Vagina (tissue), 2 donors: Measurements from ENCODE around the gene PDK4. TPM values are rescaled to one million over a fixed set of nuclear protein-coding genes. Genes with fewer than 3 reads are reported as not detected.

Experiments used
- DNase-seq, 2 donors: peaks; one replicate each; pipeline ENCODE4 v3.0.0-alpha.2; 2017; ENCODE audit errors: extremely low spot score in 2 of 2
- H3K27ac ChIP-seq: fragments of 200-600 bp; sonication (generic); one replicate; pipeline ENCODE4 v1.5.1; 2019
- H3K27me3 ChIP-seq: fragments of 200-600 bp; sonication (generic); one replicate; pipeline ENCODE4 v1.5.1; 2019
- H3K36me3 ChIP-seq, 2 donors: fragments of 200-600 bp; sonication (generic); one replicate each; pipeline ENCODE4 v1.5.1; 2017 to 2019
- H3K4me1 ChIP-seq: fragments of 200-600 bp; sonication (generic); one replicate; pipeline ENCODE4 v1.5.1; 2019
- H3K4me3 ChIP-seq, 2 donors: fragments of 200-600 bp; sonication (generic); 1 replicate in 1 of 2; 2 replicates in 1 of 2; pipeline ENCODE4 v1.5.1; 2016 to 2019
- H3K9me3 ChIP-seq: fragments of 200-600 bp; sonication (generic); one replicate; pipeline ENCODE4 v1.5.1; 2019
- POLR2A ChIP-seq, 2 donors: fragments of 450-650 bp; IDR thresholded peaks; one replicate each; pipeline ENCODE4 v1.6.1; 2017; ENCODE audit warnings: antibody characterized with exemption in 2 of 2, mild to moderate bottlenecking in 2 of 2, moderate library complexity in 2 of 2
- POLR2AphosphoS5 ChIP-seq, 2 donors: sonication (generic); formaldehyde crosslinking; IDR thresholded peaks; one replicate each; pipeline ENCODE4 v1.9.0; 2017; ENCODE audit warnings: antibody characterized with exemption in 2 of 2, mild to moderate bottlenecking in 2 of 2, low read depth in 1 of 2; ENCODE audit not compliant: insufficient read depth in 1 of 2
- intact Hi-C: fragments of 100-400 bp; cut with DNase I; formaldehyde crosslinking; loops from one replicate; pipeline ENCODE4 v1.15.1; 2023
- total RNA-seq: library from RNA; depleted of rRNA; stranded (reverse); fragments of >200 nt; gene quantifications from one replicate; pipeline ENCODE4 v1.2.3, GENCODE V29; 2016
- TF ChIP-seq, protein P1 (sequence below), 3 experiments: fragments of 450-650 bp in 2 of 3; fragments of 200-600 bp in 1 of 3; sonication (generic) in 1 of 3; IDR thresholded peaks; one replicate each; pipeline ENCODE4 v1.5.1; 2017 to 2019; ENCODE audit warnings: antibody characterized with exemption in 3 of 3, mild to moderate bottlenecking in 2 of 3, moderate library complexity in 2 of 3

The PDK4 gene
- total RNA-seq, 1 donor from 2014 or later, result 399 TPM

DNA sequence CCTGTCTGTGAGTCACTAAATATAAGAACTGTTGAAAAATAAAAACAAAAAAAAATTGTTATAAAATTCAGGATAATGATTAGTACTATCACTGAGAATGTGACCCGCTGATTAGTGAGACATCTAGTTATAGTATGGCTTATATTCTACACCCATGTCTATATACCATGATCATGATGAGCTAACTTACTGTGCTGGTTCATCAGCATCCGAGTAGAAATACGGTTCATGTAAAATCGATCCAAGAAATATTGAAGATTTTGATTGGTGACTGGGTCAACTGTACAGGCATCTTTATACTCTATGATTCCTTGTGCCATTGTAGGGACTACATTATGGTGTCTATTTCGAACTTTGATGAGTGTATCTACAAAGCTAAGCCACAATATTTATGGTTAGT is 3.7 kb downstream of the PDK4 start:
- intact Hi-C loops, result no loop called here
- H3K36me3 ChIP-seq, result peaks cover 0 to 66% of the 10 kb centered on the region in 2 donors
- TF ChIP-seq POLR2AphosphoS5 (IDR thresholded peaks at IDR 0.05; ENCODE audit: insufficient read depth in 1 of 2, low read depth in 1 of 2), result no peak
- TF ChIP-seq, protein P1, sequence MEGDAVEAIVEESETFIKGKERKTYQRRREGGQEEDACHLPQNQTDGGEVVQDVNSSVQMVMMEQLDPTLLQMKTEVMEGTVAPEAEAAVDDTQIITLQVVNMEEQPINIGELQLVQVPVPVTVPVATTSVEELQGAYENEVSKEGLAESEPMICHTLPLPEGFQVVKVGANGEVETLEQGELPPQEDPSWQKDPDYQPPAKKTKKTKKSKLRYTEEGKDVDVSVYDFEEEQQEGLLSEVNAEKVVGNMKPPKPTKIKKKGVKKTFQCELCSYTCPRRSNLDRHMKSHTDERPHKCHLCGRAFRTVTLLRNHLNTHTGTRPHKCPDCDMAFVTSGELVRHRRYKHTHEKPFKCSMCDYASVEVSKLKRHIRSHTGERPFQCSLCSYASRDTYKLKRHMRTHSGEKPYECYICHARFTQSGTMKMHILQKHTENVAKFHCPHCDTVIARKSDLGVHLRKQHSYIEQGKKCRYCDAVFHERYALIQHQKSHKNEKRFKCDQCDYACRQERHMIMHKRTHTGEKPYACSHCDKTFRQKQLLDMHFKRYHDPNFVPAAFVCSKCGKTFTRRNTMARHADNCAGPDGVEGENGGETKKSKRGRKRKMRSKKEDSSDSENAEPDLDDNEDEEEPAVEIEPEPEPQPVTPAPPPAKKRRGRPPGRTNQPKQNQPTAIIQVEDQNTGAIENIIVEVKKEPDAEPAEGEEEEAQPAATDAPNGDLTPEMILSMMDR (IDR thresholded peaks at IDR 0.05), result no peak
- no peak for TF ChIP-seq POLR2A (IDR thresholded peaks at IDR 0.05)
- H3K4me1 ChIP-seq, result peaks cover 41% of the 10 kb centered on the region
- peak overlapping the region; percentile 75 to 96 for H3K4me3 ChIP-seq
- DNase-seq, result no peak
- no peaks in the 10 kb centered on the region for H3K27me3 ChIP-seq
- H3K9me3 ChIP-seq, result no peaks in the 10 kb centered on the region
- H3K27ac ChIP-seq, result peak overlapping the region; percentile 91

DNA sequence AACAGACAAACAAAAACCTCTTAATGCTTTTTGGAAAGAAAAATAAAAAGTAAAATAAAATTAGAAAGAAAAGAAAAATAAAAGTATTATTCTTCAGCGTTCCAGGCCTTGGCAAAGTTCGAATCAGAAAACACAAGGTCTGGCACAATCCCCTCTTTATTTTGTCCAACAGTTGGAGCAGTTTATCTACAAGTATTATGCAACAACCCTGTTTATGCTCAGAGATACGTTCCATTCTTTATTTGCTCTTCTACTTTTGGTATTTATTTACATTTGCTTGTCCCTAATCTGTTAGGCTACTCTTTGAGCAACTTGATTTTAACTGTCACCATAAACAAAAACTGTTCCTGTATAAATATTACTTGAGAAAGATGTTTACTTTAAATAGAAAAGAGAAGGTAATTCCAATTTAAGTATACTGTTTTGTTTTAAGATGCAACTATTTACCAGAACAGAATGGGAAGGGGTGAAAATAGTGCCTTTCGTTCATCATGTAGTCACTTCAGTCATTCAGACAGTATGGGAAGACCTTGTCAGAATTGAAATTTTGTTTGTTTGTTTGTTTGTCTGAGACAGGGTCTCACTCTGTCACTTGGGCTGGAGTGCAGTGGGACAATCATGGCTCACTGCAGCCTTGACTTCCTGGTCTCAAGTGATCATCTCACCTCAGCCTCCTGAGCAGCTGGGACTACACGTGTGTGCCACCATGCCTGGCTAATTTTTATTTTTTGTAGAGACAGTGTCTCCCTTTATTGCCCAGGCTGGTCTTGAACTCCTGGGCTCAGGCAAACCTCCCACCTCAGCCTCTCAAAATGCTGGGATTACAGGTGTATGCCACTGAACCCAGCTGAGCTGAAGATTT is 5.7 kb downstream of the PDK4 start:
- no peak for DNase-seq
- TF ChIP-seq POLR2A (IDR thresholded peaks at IDR 0.05), result no peak
- TF ChIP-seq POLR2AphosphoS5 (IDR thresholded peaks at IDR 0.05; ENCODE audit: insufficient read depth in 1 of 2, low read depth in 1 of 2), result peak in 1 of 2 donors; percentile 28
- TF ChIP-seq, protein P1 (IDR thresholded peaks at IDR 0.05), result no peak
- Histone ChIP-seq H3K27ac (peak overlapping the region; percentile 91), H3K4me3 (peak overlapping the region; percentile 75 to 96), H3K9me3 (no peaks in the 10 kb centered on the region), H3K4me1 (peaks cover 37% of the 10 kb centered on the region), H3K27me3 (no peaks in the 10 kb centered on the region), H3K36me3 (peaks cover 4 to 83% of the 10 kb centered on the region in 2 donors)
- intact Hi-C loops, result no loop called here

DNA sequence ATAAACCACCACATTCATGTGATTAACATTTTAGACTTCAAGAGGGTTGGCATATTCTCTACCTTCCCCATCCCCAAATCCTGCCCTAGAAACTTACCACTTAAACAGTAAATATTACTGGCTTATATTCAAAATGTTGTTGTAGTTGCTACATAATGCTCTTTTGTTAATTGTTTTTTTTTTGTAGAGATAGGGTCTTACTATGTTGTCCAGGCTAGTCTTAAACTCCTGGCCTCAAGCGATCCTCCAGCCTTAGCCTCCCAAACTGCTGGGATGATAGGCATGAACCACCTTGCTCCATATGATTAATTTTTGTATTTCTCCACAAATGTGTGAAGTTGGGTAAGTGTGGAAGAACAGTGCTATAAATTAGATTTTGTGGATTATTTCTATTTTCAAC is 6.5 kb downstream of the PDK4 start:
- peak overlapping the region; percentile 91 for H3K27ac ChIP-seq
- H3K4me3 ChIP-seq, result peak overlapping the region; percentile 16 to 75
- no peaks in the 10 kb centered on the region for H3K9me3 ChIP-seq
- peaks cover 4 to 90% of the 10 kb centered on the region in 2 donors for H3K36me3 ChIP-seq
- DNase-seq, result no peak
- peaks cover 37% of the 10 kb centered on the region for H3K4me1 ChIP-seq
- intact Hi-C loops, result no loop called here
- no peaks in the 10 kb centered on the region for H3K27me3 ChIP-seq
- TF ChIP-seq POLR2AphosphoS5 (IDR thresholded peaks at IDR 0.05; ENCODE audit: insufficient read depth in 1 of 2, low read depth in 1 of 2), result no peak
- TF ChIP-seq, protein P1 (IDR thresholded peaks at IDR 0.05), result no peak
- no peak for TF ChIP-seq POLR2A (IDR thresholded peaks at IDR 0.05)

DNA sequence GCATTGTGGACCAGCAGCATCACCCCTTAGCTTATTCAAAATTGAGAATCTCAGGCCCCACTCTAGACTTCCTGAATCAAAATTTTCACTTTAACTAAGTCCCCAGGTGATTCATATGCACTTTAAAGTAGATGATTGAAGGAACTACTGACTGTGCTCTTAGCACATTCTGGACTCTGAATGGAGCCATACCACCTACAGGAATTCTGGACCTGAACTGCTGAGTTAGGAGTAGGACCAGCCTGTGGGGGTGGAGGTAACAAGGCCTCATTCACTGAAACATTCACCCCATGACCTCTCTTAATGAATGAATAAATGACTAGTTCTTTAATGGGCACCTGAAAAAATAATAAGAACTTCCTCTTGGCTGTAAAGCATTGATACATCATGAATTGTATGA is 7.3 kb downstream of the PDK4 start:
- TF ChIP-seq POLR2A (IDR thresholded peaks at IDR 0.05), result no peak
- TF ChIP-seq POLR2AphosphoS5 (IDR thresholded peaks at IDR 0.05; ENCODE audit: insufficient read depth in 1 of 2, low read depth in 1 of 2), result no peak
- TF ChIP-seq, protein P1 (IDR thresholded peaks at IDR 0.05), result no peak
- H3K4me3 ChIP-seq, result peak overlapping the region; percentile 20 to 75
- peaks cover 4 to 90% of the 10 kb centered on the region in 2 donors for H3K36me3 ChIP-seq
- no peaks in the 10 kb centered on the region for H3K27me3 ChIP-seq
- H3K4me1 ChIP-seq, result peaks cover 37% of the 10 kb centered on the region
- intact Hi-C loops, result no loop called here
- no peaks in the 10 kb centered on the region for H3K9me3 ChIP-seq
- DNase-seq, result no peak
- H3K27ac ChIP-seq, result peak overlapping the region; percentile 91

DNA sequence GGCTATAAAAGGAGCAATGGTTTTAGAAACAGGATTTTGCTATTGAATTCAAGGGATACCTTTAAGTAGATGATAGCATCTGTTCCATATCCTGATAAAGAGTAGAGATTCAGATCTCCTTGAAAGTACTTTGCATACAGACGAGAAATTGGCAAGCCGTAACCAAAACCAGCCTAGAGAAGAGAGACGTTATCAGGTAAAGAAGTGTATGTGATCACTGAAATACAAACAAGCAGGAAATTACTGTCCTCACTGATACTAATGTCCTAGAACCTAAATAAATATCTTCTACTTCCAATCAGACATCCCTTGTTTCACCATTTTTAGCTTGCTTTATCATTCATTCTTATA is 9.4 kb downstream of the PDK4 start:
- peaks cover 4 to 73% of the 10 kb centered on the region in 2 donors for H3K36me3 ChIP-seq
- DNase-seq, result no peak
- H3K27ac ChIP-seq, result no peak overlapping the region
- TF ChIP-seq POLR2AphosphoS5 (IDR thresholded peaks at IDR 0.05; ENCODE audit: insufficient read depth in 1 of 2, low read depth in 1 of 2) (no peak), POLR2A (IDR thresholded peaks at IDR 0.05) (no peak)
- TF ChIP-seq, protein P1 (IDR thresholded peaks at IDR 0.05), result no peak
- intact Hi-C loops, result no loop called here
- peak overlapping the region in 1 of 2 donors; percentile 23 for H3K4me3 ChIP-seq
- no peaks in the 10 kb centered on the region for H3K9me3 ChIP-seq
- peaks cover 37% of the 10 kb centered on the region for H3K4me1 ChIP-seq
- no peaks in the 10 kb centered on the region for H3K27me3 ChIP-seq
